ENCODE measurements around the gene AMOT. TPM values are rescaled to one million over a fixed set of nuclear protein-coding genes. Genes with fewer than 3 reads are reported as not detected.

Gene AMOT
- total and polyA plus RNA-seq, 10 of the 15 experiments (the other 5 are each of a cell fraction or from before 2014, with no cell fraction given): 0.92 to 14.5 (median 2.9) TPM

GRCh38 chrX:112852851-112853250 is 12.2 kb upstream of the AMOT start:
- CTCF ChIA-PET: interaction anchor here (0.7 to 2.8 kb wide), 2 partner anchors 11 to 1961 kb away, joined by 3 to 10 read pairs; no protein-coding TSS in a partner anchor
- Histone ChIP-seq H3K79me2 (ENCODE audit: control insufficient read depth, insufficient read depth, low read length) (no peaks in the 10 kb centered on the region), H3K9ac (ENCODE audit: control insufficient read depth, insufficient read depth, low read length) (no peak overlapping the region), H2AFZ (ENCODE audit: control insufficient read depth, low read depth, low read length) (no peak overlapping the region), H3K9me3 (replicated peaks; ENCODE audit: control insufficient read depth, insufficient read depth, low read length) (no peaks in the 10 kb centered on the region), H3K4me3 (no peak overlapping the region), H4K20me1 (ENCODE audit: control insufficient read depth, insufficient read depth) (no peaks in the 10 kb centered on the region), H3K36me3 (ENCODE audit: control insufficient read depth in 2 of 2, insufficient read depth in 2 of 2, low read length in 1 of 2) (no peaks in the 10 kb centered on the region), H3K27me3 (replicated peaks in 1 of 2; ENCODE audit: control insufficient read depth in 2 of 2, insufficient read depth in 2 of 2, low read length in 1 of 2) (no peaks in the 10 kb centered on the region), H3K4me2 (ENCODE audit: control insufficient read depth, insufficient read depth) (no peak overlapping the region), H3K27ac (ENCODE audit: control insufficient read depth, insufficient read depth) (no peak overlapping the region), H3K4me1 (ENCODE audit: control insufficient read depth, insufficient read depth, low read length) (peaks cover 17% of the 10 kb centered on the region)
- no TSS peak for BruUV-seq (replicated peaks)
- POLR2A ChIA-PET: no interaction called here
- RAD21 ChIA-PET (ENCODE audit: unreplicated experiment): no interaction called here
- SMC1A ChIA-PET (ENCODE audit: uncharacterized antibody, unreplicated experiment): interaction anchor here (0.9 to 3.3 kb wide), 4 partner anchors 10 to 92 kb away, joined by 3 to 20 read pairs (median 4); no protein-coding TSS in a partner anchor
- DNase-seq (ENCODE audit: low read depth, low spot score) (no peak), ATAC-seq (no peak), FAIRE-seq (no peak)
- in situ Hi-C loops (cut with MboI): no loop called here
- TF ChIP-seq JUND (IDR thresholded peaks at IDR 0.05; ENCODE audit: low read depth, low read length) (no peak), EED (IDR thresholded peaks at IDR 0.05; ENCODE audit: low read depth) (no peak), POLR2A (IDR thresholded peaks at IDR 0.05; ENCODE audit: low read depth, low read length) (no peak), SUZ12 (IDR thresholded peaks at IDR 0.05; ENCODE audit: unreplicated experiment) (no peak), RAD21 (IDR thresholded peaks at IDR 0.05; ENCODE audit: insufficient read depth, low read depth, low read length) (no peak), FOXK2 (IDR thresholded peaks at IDR 0.05) (no peak)
- WGBS (ENCODE audit: insufficient coverage, insufficient replicate concordance, low lambda C conversion rate, missing lambda C conversion rate): 31% methylated on average over 3 of the region's 3 CpGs
- intact Hi-C loops (cut with micrococcal nuclease; ENCODE audit: unreplicated experiment): no loop called here

- 1% methylated on average over 4 of the region's 4 CpGs for WGBS (ENCODE audit: insufficient coverage, insufficient replicate concordance, low lambda C conversion rate, missing lambda C conversion rate)
- Histone ChIP-seq H3K4me2 (ENCODE audit: control insufficient read depth, insufficient read depth) (peak overlapping the region; percentile 71), H3K9me3 (replicated peaks; ENCODE audit: control insufficient read depth, insufficient read depth, low read length) (no peaks in the 10 kb centered on the region), H3K4me1 (ENCODE audit: control insufficient read depth, insufficient read depth, low read length) (peaks cover 17% of the 10 kb centered on the region), H3K36me3 (ENCODE audit: control insufficient read depth in 2 of 2, insufficient read depth in 2 of 2, low read length in 1 of 2) (no peaks in the 10 kb centered on the region), H3K4me3 (peak overlapping the region; percentile 32; the same call in 1 of the 2 replicates), H3K27me3 (replicated peaks in 1 of 2; ENCODE audit: control insufficient read depth in 2 of 2, insufficient read depth in 2 of 2, low read length in 1 of 2) (no peaks in the 10 kb centered on the region), H3K9ac (ENCODE audit: control insufficient read depth, insufficient read depth, low read length) (no peak overlapping the region), H3K79me2 (ENCODE audit: control insufficient read depth, insufficient read depth, low read length) (no peaks in the 10 kb centered on the region), H2AFZ (ENCODE audit: control insufficient read depth, low read depth, low read length) (no peak overlapping the region), H3K27ac (ENCODE audit: control insufficient read depth, insufficient read depth) (peak overlapping the region; percentile 61; the same call in 1 of the 2 replicates), H4K20me1 (ENCODE audit: control insufficient read depth, insufficient read depth) (no peaks in the 10 kb centered on the region)
- intact Hi-C loops (cut with micrococcal nuclease; ENCODE audit: unreplicated experiment): loop anchor here (1.0 kb wide), 1 partner anchor 91 kb away; no protein-coding TSS in a partner anchor
- DNase-seq (ENCODE audit: low read depth, low spot score) (peak; percentile 63), ATAC-seq (peak; percentile 79), FAIRE-seq (peak; percentile 47)
- ChIA-PET RAD21 (ENCODE audit: unreplicated experiment) (interaction anchor here (0.6 to 0.9 kb wide), 3 partner anchors 208 to 237 kb away, joined by 3 read pairs; no protein-coding TSS in a partner anchor), CTCF (interaction anchor here (2.8 kb wide), 1 partner anchor 10 kb away, joined by 10 read pairs; no protein-coding TSS in a partner anchor), SMC1A (ENCODE audit: uncharacterized antibody, unreplicated experiment) (interaction anchor here (0.9 to 3.3 kb wide), 4 partner anchors 9 to 207 kb away, joined by 3 to 20 read pairs (median 4); no protein-coding TSS in a partner anchor), POLR2A (interaction anchor here (1.9 kb wide), 1 partner anchor 11 kb away, joined by 6 read pairs; the partner anchor contains the start of gene AMOT)
- no TSS peak for BruUV-seq (replicated peaks)
- in situ Hi-C loops (cut with MboI): no loop called here
- TF ChIP-seq NFIC (IDR thresholded peaks at IDR 0.05; ENCODE audit: low read depth, low read length): peak; percentile 83
- peak; percentile 38; the same call in 1 of the 2 replicates for TF ChIP-seq BCL11A (IDR thresholded peaks at IDR 0.05; ENCODE audit: low read depth, low read length)
- TF ChIP-seq SREBF1 (IDR thresholded peaks at IDR 0.05; ENCODE audit: low read length): no peak
- TF ChIP-seq RUNX3 (IDR thresholded peaks at IDR 0.05; ENCODE audit: low read length): peak; percentile 95
- peak in 1 of 2 experiments; percentile 31; a peak in 1 of 3 replicates for TF ChIP-seq EGR1 (IDR thresholded peaks at IDR 0.05; ENCODE audit: borderline replicate concordance in 1 of 2, low read depth in 2 of 2, low read length in 2 of 2)
- 0 out of 2 replicates have a peak, but pooled peaks have one; percentile 51 for TF ChIP-seq TCF12 (IDR thresholded peaks at IDR 0.05; ENCODE audit: low read depth, low read length)
- TF ChIP-seq NR2F1 (conservative IDR thresholded peaks at IDR 0.05): peak; percentile 67
- no peak for TF ChIP-seq CHD2 (IDR thresholded peaks at IDR 0.05; ENCODE audit: borderline replicate concordance, low read depth, low read length)
- peak; percentile 70; the same call in 1 of the 2 replicates for TF ChIP-seq ZNF384 (IDR thresholded peaks at IDR 0.05; ENCODE audit: borderline replicate concordance, low read depth, low read length)
- TF ChIP-seq E4F1 (IDR thresholded peaks at IDR 0.05; ENCODE audit: borderline replicate concordance, partially characterized antibody): no peak
These were observed 11.2 kb upstream of the AMOT start for GRCh38 chrX:112851806-112852205.
